HepG2 (cell line): ENCODE data around the gene CAPN10.

Experiments
- HDAC6 ChIP-seq: fragments of 200-600 bp; sonication (generic); IDR thresholded peaks from 2 replicates; pipeline ENCODE4 v1.7.0; 2017; ENCODE audit warnings: mild to moderate bottlenecking, antibody characterized with exemption, low read length, low read depth
- NR1H2 ChIP-seq: sonication (generic); formaldehyde crosslinking; IDR thresholded peaks from 2 replicates; pipeline ENCODE4 v1.8.1; 2022; ENCODE audit warnings: low read depth, missing genetic modification reagents, borderline replicate concordance

DNA sequence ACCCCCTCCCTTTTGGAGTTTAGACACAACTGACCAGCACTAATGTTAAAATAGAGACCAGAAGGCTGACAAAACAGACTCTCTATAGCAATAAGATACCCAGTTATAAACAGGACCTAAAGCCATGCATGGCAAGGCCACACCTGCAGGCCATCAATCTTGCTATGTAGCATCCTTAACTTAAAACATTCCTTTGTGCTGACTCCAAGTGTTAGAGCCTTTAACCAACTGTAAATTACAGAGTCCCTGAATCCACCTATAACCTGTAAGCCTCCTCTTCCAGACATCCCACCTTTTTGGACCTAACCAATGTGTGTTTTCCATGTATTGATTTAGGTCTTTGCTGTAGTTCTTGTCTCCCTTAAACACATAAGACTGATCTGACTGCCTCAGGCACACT is 46.6 kb upstream of the CAPN10 start:
- TF ChIP-seq HDAC6 (no peak), NR1H2 (CRISPR knock-in tag) (no peak)
